ENCODE results near the gene SPINT3.
"Not testable (repeated sequence)": the region's sequence is repeated elsewhere in the genome, so short reads cannot be mapped to it uniquely, and the experiment has no call there.

SPINT3 gene

DNA sequence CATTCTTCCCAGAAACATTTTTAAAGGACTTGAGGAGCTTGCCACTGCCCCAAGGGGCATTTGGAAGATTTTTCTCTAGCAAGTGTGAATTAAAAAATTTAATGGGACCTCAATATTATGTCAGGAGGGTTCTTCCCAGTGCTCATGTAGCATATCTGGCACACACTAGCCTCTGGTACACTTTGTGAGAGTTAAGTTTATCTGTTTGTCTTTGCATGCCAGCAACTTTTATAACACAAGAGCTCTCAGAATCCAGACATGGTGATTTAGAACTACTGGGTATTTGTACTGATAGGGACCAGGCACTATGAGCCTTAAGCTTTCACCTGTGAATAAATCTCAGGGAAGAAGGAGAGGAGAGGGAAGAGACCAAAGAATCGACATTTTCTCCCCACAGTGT lies 12.9 kb downstream of the SPINT3 start:
- DNase-seq (ENCODE audit: low read depth), result no peak

DNA sequence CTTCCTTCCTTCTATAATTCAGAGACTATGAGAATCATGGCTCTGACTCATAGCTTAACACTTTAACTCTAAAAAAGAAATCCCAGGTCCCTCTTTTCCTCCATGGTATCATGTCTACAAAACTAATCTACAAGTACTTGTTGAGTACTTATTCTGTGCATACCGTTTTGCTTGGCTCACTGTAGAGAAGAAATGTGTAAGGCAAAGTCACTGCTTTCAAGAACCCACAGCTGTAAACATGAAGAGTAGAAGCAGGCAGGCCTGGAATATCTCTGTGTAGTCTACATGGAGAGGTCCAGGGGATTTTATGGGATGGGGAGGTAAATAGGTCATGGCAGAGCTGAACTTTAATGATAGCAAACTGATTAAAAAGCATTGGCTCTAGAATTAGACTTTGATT lies 13.8 kb downstream of the SPINT3 start:
- no peak for DNase-seq (ENCODE audit: low read depth)

DNA sequence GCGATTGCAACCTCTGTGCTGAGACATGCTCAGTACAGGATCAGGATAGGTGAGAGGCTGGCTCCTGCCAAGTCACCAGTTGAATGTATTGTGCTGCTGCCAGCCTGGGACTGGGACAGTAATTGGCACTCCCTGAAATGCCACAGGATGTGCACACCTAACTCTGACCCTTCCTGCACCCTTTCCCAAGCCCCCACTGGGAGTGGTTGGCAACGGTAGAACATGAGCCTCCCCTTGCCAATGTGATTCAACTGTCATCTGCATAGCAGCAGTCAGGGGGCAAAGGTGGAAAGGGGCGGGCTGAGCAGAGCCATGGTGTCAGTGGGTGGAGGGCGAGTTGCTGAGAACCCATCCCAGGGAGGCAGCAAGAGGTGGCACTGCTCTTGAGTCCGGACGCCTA lies 15.4 kb downstream of the SPINT3 start:
- no peak for DNase-seq (ENCODE audit: low read depth)

DNA sequence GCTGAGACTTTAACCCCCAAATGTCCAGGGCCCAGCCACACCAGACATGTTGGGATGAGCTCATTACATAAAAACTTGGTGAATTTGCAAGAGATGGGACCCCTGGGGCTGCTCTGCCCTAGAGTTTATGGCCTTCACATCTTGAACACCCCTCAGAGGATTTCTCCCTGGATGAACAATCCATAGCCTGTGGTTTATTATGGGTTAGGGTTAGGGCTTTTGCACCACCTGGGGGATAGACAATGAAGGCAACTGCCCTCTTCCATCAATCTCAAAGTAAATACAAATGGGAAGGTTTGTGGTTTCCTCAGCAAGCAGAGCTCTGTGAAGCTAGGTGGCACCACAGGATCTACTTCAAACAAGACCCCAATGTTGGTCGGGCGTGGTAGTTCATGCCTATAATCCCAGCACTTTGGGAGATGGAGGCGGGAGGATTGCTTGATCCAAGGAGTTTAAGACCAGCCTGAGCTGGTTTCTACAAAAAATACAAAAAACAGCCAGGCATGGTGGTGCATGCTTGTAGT lies 17.4 kb downstream of the SPINT3 start:
- no peak for DNase-seq (ENCODE audit: low read depth)

DNA sequence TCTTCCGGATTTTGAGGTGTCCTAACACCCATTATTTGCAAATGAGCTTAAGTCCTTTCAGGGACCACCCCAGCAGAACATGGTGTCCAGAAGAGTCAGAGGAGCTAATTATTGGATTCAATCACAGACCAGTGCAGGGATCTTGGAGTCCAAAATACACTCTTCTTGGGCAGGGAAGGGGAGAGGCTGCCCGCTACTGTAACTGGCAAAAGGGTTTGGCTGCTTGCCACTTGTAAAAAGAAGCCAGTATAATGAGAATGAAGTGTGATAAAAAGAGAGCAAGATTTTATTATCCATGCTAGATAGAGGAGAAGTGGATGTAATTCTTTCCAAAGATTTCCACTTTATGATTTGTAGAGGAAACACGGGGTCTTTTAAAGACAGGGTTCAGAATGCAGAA lies 19.3 kb downstream of the SPINT3 start:
- no peak for DNase-seq (ENCODE audit: low read depth)

DNA sequence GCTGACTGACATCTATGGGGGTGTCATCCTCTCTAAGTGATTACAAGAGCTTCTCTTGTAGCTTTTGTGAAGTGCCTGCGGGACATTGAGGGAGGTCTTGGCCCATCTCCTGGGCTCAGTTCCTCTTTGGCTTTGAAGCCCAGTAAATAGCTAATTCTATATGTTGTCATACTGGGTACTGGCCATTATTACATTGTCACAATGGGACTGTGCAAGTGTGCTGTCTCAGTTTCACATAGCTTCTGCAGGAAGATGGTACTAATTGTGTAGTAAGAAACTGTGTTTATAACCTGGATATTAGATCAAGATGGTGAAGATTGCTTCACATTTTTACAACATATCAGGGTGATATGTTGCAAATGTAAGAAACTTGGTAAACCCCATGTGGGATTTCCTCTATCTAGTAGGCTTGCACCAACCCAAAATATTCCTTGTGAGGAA lies 19.9 kb downstream of the SPINT3 start:
- DNase-seq (ENCODE audit: low read depth), result no peak

DNA sequence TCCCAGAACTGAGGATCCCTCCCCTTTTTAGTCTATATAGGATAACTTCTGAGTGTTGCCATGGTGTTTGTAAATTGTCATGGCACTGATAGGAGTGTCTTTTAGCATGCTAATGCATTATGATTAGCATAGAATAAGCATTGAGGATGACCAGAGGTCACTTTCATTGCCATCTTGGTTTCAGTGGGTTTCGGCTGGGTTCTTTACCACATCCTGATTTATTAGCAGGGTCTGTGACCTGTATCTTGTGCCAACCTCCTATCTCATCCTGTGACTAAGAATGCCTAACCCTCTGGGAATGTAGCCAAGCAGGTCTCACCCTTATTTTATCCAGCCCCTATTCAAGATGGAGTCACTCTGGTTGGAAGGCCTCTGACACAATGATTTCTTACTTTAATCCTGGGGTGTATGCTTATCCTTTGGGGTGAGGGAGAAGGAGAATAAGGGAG lies 26.3 kb downstream of the SPINT3 start:
- no peak for DNase-seq (ENCODE audit: low read depth)

DNA sequence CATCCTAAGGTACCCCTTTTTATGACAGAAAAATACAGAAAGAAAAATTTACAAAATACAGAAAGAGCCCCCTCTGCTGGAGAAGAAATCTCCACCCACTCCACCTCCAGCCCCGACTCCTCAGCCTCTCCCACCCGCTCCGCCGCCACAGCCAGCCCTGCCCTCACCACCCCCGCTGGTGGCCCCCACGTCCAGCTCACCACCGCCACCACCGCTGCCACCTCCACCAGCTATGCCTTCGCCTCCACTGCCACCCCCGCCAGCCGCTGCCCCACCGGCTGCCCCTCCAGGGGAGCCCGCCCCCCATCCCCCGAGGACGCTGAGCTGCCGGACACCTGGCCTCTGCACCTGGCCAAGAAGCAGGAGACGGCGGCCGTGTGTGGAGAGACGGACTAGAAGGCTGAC lies 28.2 kb downstream of the SPINT3 start:
- no peak for DNase-seq (ENCODE audit: low read depth)

DNA sequence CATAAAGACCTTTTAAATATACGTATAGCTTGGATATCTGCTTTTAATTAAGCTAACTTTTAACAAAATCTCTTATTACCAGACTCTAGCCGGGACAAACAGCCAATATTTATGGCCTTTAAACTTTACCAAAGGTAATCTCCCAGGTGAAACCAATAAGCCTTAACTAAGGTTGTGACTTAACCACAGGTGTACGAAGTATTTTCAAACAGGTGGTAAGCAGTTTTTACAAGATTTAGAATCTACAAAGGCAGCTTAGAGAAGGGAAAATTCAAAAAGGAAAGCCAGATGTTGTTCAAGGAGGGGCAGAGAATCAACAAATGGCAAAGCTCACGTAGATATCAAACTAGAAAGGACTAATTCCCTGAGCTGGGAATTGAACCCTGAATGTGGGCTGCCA lies 30.0 kb downstream of the SPINT3 start:
- DNase-seq (ENCODE audit: low read depth), result no peak

DNA sequence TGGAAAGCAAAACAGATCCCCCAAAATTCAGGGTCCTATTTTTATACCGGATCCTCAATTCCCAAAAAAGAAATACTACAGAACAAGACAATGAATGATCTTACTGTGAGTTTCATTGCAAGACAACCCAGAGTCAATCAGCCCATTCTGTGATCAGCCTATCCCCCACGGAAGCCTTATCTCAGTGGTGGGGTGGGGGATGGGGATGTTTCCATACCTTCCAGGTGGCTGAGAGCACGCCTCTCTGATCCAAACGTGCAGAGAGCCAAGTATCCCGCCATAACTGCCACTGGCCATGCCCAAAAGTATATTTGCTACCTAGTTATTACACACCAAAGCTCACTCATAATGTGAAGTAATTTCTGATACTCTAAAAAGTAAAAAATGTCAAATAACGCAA lies 30.7 kb downstream of the SPINT3 start:
- no peak for DNase-seq (ENCODE audit: low read depth)

DNA sequence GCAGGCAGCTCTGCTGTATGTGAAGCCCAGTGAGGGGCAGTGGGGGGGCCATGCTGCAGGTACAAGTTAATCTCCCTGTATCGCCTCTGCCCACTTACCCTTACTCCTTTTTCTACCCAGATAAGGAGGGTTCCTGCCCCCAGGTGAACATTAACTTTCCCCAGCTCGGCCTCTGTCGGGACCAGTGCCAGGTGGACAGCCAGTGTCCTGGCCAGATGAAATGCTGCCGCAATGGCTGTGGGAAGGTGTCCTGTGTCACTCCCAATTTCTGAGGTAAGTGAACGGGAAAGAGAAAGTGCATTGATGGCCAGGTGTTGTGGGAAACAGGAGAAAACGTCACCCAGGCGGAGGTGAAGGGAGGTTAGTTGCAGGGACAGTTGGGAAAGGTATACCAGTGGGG lies 35.6 kb downstream of the SPINT3 start:
- no peak for DNase-seq (ENCODE audit: low read depth)

DNA sequence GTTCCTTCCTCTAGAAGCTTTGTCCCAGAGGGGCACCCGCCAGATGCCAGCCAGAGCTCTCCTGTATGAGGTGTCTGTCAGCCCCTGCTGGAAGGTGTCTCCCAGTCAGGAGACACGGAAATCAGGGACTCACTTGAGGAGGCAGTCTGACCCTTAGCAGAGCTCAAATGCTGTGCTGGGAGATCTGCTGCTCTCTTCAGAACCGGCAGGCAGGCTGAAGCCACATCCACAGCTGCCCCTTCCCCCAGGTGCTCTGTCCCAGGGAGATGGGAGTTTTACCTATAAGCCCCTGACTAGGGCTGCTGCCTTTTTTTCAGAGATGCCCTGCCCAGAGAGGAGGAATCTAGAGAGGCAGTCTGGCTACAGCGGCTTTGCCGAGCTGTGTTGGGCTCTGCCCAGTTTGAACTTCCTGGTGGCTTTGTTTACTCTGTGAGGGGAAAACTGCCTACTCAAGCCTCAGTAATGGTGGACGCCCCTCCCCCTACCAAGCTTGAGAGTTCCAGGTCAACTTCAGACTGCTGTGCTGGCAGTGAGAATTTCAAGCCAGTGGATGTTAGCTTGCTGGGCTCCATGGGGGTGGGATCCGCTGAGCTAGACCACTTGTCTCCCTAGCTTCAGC lies 37.8 kb downstream of the SPINT3 start:
- not testable (repeated sequence) for DNase-seq (ENCODE audit: low read depth)

DNA sequence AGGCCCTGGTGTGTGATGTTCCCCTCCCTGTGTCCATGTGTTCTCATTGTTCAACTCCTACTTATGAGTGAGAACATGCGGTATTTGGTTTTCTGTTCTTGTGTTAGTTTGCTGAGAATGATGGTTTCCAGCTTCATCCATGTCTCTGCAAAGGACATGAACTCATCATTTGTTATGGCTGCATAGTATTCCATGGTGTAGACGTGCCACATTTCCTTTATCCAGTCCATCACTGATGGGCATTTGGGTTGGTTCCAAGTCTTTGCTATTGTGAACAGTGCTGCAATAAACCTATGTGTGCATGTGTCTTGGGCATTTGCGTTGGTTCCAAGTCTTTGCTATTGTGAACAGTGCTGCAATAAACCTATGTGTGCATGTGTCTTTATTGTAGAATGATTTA lies 43.1 kb downstream of the SPINT3 start:
- DNase-seq (ENCODE audit: low read depth), result not testable (repeated sequence)

DNA sequence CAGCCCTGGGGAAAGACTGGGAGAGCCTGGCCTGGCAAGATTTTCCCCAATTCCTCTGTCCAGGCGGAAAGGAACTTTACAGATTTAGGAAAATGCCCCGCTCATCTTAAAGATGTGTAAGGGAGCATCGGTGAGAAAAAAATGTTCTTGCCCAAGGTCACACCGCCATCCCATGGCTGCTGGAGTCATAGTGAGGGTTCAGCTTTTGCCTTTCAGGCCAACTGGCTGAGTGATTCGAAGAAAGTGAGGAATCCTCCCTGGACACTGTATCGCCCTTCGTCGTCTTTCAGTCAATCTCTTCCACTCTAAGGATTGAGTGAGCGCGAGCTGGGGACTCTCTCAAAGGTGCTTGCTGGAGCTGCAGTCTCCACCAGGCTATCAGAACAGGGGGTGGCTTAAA lies 44.5 kb downstream of the SPINT3 start:
- DNase-seq (ENCODE audit: low read depth), result no peak

DNA sequence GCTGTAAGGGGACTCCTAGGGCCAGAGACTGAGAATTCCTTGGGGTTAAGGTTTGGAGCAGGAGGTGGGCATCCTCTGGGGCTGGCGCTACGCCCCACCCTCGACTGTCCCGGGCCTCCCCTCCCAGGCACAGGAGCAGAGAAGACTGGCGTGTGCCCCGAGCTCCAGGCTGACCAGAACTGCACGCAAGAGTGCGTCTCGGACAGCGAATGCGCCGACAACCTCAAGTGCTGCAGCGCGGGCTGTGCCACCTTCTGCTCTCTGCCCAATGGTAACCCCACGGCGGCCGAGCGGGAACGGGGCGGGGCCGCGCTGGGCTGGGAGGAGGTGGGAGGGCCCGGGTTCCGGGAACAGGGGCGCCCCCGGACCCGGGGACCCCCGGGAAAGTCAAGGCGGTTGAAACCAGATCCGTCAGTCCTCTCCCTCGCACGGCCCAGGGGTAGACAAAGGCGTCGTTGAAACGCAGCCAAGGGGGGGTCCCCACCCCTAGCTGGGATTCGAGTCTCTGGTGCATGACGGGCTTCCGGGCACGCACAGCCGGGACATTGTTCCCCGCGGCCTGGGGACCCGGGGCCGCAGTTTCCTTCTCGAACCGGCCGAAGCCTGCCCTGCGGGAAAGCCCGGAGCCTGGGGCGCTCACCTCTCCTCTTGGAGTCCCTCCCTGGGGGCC lies 45.0 kb downstream of the SPINT3 start:
- DNase-seq (ENCODE audit: low read depth), result no peak

DNA sequence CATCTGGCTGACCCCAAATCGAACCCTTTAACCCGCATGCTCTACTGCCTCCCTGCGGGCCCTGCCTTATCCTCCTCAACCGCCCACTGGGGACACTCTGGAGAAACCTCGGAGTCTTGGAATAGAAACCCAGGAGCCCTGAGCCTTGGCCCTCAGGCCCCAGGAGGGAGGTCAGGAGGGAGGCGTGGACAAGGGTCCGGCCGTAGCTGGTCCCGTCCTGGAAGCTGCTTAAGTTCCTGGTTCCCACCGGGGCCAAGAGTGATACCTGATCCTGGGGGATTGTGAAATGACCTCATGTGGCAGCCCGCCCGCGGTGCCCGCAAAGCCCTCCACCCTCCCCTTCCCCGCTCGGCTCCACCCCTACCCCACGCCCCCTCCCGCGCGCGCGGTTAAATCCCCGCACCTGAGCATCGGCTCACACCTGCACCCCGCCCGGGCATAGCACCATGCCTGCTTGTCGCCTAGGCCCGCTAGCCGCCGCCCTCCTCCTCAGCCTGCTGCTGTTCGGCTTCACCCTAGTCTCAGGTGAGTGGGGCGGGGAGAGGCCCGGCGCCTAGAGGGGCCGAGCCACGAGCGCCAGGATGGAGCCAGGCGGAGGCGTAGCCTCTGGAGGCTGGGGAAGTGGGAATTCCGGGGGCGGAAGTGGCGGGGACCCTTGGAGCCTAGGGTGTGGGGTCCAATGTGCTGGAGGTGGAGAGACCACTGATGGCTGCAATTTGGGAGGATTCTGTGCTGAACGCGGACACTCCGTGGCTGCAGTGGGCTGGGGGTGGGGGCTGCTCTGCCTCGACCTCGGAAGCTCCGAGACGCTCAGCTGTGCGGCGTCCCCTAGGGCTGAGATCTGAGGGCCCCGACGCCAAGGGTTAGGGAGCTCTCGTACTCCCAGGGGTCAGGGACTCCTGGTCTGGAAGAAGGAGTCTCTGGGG lies 45.8 kb downstream of the SPINT3 start, which contains the start of gene WFDC2:
Gene WFDC2, plus strand, starts transcription at position 418 of the 926 bp plus-strand sequence. Its CDS starts 29 bp downstream, at position 447.
- no peak for DNase-seq (ENCODE audit: low read depth)

DNA sequence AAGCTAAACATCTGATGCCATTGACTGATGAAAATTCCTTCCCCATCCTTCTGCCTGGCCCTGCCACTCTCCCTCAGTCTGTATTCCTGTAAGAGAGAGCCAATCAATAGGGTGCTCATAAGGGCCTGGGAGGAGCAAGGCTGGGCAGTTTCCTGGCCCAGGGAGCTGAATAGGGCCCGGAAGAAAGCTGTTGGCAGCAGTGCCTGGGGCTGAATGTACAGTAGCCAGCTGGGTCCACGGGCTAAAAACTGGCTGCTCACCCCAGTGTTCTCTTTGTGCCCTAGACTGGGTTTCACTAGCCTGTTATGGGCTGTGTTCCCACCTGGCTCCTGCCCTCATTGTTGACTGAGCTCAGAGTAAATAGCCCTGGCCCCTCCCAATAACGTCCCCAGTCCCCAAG lies 47.6 kb downstream of the SPINT3 start:
- no peak for DNase-seq (ENCODE audit: low read depth)

DNA sequence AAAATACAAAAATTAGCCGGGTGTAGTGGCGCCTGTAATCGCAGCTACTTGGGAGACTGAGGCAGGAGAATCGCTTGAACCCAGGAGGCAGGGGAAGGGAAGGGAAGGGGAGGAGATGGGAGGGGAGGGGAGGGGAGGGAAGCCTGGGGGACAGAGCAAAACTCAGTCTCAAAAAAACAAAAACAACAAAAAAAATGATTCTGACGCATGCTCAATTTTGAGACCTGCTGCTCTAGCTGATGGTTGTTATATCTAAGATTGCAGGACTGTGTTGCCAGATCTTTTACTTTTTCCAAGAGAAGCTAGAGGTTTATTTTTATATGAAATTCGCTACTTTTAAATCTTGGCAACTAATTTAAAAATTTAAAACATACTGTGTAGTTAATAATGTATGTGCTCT lies 48.2 kb downstream of the SPINT3 start:
- no peak for DNase-seq (ENCODE audit: low read depth)

DNA sequence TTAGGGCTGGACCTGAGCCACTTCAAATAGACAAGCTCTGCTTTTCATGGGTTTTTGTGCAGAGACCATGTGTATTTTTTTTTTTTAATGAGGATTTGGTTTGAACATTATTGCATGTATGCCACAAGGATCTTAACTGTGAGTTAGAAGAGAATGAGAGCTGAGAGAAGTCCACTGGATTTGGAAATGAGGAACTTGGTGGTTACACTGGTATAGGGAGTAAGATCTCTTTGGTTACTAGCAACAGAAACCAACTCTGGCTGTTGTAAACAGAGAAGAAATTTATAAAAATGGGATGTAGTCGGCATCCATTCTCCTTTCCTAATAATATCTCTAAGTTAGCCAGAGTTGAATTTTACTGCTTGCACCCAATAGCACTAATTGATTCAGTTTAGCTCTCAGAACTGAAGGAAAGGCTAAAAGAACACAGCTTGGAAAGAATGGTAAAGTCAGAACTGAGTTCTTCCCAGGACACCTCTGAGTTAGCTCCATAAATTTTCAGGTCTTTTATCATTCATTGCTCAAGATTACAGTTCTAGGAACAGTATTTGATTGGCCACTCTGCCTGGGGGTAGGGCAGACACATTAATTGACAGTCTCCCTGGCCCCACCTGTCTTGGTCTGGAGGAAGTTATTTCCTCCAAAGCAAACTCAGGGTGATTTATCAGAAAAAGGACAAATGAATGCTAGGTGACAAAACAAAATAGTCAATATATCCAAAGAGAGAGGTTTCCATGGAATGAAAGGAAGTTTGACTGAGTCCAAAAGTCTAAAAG lies 49.7 kb downstream of the SPINT3 start:
- no peak for DNase-seq (ENCODE audit: low read depth)

DNA sequence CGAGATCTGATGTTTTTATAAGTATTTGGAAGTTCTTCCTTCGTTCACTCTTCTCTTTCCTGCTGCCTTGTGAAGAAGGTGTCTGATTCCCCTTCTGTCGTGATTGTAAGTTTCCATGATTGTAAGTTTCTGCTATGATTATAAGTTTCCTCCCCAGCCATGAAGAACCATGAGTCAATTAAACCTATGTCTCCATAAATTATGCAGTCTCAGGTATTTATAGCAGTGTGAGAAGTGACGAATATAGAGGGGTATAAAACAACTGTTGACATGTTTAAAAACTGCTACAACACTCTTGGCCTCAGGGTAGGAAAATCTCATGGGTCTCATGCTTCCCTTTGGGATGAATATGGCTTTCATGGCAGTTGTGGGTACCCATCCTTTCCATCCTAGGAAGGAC lies 51.7 kb downstream of the SPINT3 start:
- DNase-seq (ENCODE audit: low read depth), result no peak

DNA sequence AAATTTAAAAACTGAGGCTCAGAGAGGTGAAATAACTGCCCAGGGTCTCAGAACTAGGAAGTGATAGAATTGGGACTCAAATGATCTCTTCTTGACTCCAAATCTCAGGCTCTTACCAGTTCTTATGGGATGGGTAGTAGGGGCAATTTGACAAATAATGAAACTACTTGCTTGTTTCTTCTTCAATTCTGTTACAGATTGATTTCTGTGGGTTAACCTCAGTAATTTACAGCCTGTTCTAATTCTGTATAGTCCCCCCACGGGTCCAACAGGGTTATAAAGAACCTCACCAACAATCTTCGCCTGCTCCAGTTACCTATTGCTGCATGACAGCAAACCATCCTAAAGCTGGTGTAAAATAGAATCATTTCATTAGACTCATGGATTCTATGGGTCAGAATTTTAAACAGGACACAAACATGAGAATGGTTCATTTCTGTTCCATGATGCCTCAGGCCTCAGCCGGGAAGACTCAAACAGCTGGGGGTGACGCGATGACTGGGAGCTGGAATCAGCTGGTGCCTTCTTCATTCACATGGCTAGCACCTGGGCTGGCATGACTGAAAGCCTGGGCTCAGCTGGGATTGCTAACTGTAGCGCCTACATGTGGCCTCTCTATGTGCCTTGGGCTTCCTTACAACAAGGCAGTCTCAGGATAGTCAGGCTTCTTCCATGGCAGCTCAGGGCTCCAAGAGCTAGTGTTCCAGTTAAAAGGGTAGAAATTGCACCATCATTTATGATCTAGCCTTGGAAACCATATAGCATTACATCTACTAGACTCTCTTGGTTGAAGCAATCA lies 52.5 kb downstream of the SPINT3 start:
- DNase-seq (ENCODE audit: low read depth), result no peak

All from stimulated activated CD8-positive, alpha-beta memory T cell treated with anti-CD3 and anti-CD28 coated beads, Interleukin-12 subunit alpha, Interleukin-12 subunit beta, amount 100 ng/mL, for 1 hour (primary cell).